RKO (cell line): Measurements from ENCODE around the gene SLC7A1.

Experiments used
- DNase-seq: peaks from one replicate; pipeline ENCODE4 v3.0.0-alpha.2; 2016; ENCODE audit warnings: low spot score

The SLC7A1 gene

GRCh38 chr13:29583073-29583785 lies 12.3 kb downstream of the SLC7A1 start:
- DNase-seq = peak; percentile 44

- DNase-seq = no peak
Measured at GRCh38 chr13:29582171-29582570, 13.3 kb downstream of the SLC7A1 start.

GRCh38 chr13:29581666-29582065 lies 13.8 kb downstream of the SLC7A1 start:
- DNase-seq = no peak

- no peak for DNase-seq
Measured at GRCh38 chr13:29579094-29579493, 16.4 kb downstream of the SLC7A1 start.

- DNase-seq = no peak
Measured at GRCh38 chr13:29578300-29579085, 17.0 kb downstream of the SLC7A1 start.

GRCh38 chr13:29577136-29578051 lies 18.1 kb downstream of the SLC7A1 start:
- no peak for DNase-seq

- DNase-seq = no peak
Measured at GRCh38 chr13:29576581-29576980, 18.9 kb downstream of the SLC7A1 start.

GRCh38 chr13:29575098-29575497 lies 20.4 kb downstream of the SLC7A1 start:
- DNase-seq = no peak

- no peak for DNase-seq
Measured at GRCh38 chr13:29573190-29573589, 22.3 kb downstream of the SLC7A1 start.

- no peak for DNase-seq
Measured at GRCh38 chr13:29572575-29572974, 22.9 kb downstream of the SLC7A1 start.

GRCh38 chr13:29571876-29572570 lies 23.5 kb downstream of the SLC7A1 start:
- DNase-seq = no peak

- no peak for DNase-seq
Measured at GRCh38 chr13:29570051-29570654, 25.3 kb downstream of the SLC7A1 start.

GRCh38 chr13:29569253-29570050 lies 26.0 kb downstream of the SLC7A1 start:
- DNase-seq = no peak

- no peak for DNase-seq
Measured at GRCh38 chr13:29568731-29569130, 26.8 kb downstream of the SLC7A1 start.

GRCh38 chr13:29567411-29567810 lies 28.1 kb downstream of the SLC7A1 start:
- DNase-seq = no peak

GRCh38 chr13:29566206-29566605 lies 29.3 kb downstream of the SLC7A1 start:
- no peak for DNase-seq

- no peak for DNase-seq
Measured at GRCh38 chr13:29564818-29565217, 30.7 kb downstream of the SLC7A1 start.

GRCh38 chr13:29564373-29564772 lies 31.1 kb downstream of the SLC7A1 start:
- no peak for DNase-seq

GRCh38 chr13:29563941-29564340 lies 31.5 kb downstream of the SLC7A1 start:
- no peak for DNase-seq

- DNase-seq = no peak
Measured at GRCh38 chr13:29562786-29563438, 32.6 kb downstream of the SLC7A1 start.
